Thyroid gland (tissue), 4 donors: ENCODE measurements around the gene ENOX2. TPM values are rescaled to one million over a fixed set of nuclear protein-coding genes. Genes with fewer than 3 reads are reported as not detected.

Experiments
- DNase-seq, 2 donors: peaks; one replicate each; pipeline ENCODE4 v3.0.0-alpha.2; 2019
- H3K27ac ChIP-seq, 3 donors: fragments of 200-600 bp; sonication (generic); 1 replicate in 2 of 3; 2 replicates in 1 of 3; pipeline ENCODE4 v1.5.1; 2016 to 2019; ENCODE audit warnings: mild to moderate bottlenecking in 1 of 3, moderate library complexity in 1 of 3
- H3K27me3 ChIP-seq: fragments of 200-600 bp; sonication (generic); one replicate; pipeline ENCODE4 v1.5.1; 2019
- H3K36me3 ChIP-seq, 2 donors: fragments of 200-600 bp; sonication (generic); one replicate each; pipeline ENCODE4 v1.5.1; 2016 to 2019
- H3K4me1 ChIP-seq, 2 donors: fragments of 200-600 bp; sonication (generic); one replicate each; pipeline ENCODE4 v1.5.1; 2017 to 2019
- H3K4me3 ChIP-seq, 3 donors: fragments of 200-600 bp; sonication (generic); replicated peaks in 1 of 3; 1 replicate in 2 of 3; 2 replicates in 1 of 3; pipeline ENCODE4 v1.5.1; 2016; ENCODE audit warnings: mild to moderate bottlenecking in 1 of 3
- H3K9me3 ChIP-seq: fragments of 200-600 bp; sonication (generic); one replicate; pipeline ENCODE4 v1.5.1; 2017
- POLR2A ChIP-seq, 2 donors: fragments of 450-650 bp; IDR thresholded peaks; one replicate each; pipeline ENCODE4 v1.6.1; 2017; ENCODE audit warnings: antibody characterized with exemption in 2 of 2, mild to moderate bottlenecking in 2 of 2, moderate library complexity in 1 of 2
- WGBS, 2 donors: methylation state at CpG; one replicate each; pipeline ENCODE4 v1.1.5; 2017; 5-methylcytosine and 5-hydroxymethylcytosine counted together
- intact Hi-C: fragments of 100-400 bp; cut with DNase I; formaldehyde crosslinking; loops from one replicate; pipeline ENCODE4 v1.15.1; 2023
- total RNA-seq, 4 donors: library from RNA; depleted of rRNA; stranded (reverse); fragments of >200 nt; gene quantifications; one replicate each; pipeline ENCODE4 v1.2.3, GENCODE V29; 2016
- TF ChIP-seq, protein P1 (sequence below), 6 experiments: fragments of 200-600 bp in 3 of 6; fragments of 450-650 bp in 3 of 6; sonication (generic) in 3 of 6; IDR thresholded peaks; one replicate each; pipeline ENCODE4 v1.5.1; 2016 to 2019; ENCODE audit warnings: antibody characterized with exemption in 6 of 6, mild to moderate bottlenecking in 2 of 6, inconsistent platforms in 1 of 6, moderate library complexity in 1 of 6

ENOX2 gene
- total RNA-seq, 4 donors from 2014 or later: 11.8 to 25.2 (median 20.1) TPM

DNA sequence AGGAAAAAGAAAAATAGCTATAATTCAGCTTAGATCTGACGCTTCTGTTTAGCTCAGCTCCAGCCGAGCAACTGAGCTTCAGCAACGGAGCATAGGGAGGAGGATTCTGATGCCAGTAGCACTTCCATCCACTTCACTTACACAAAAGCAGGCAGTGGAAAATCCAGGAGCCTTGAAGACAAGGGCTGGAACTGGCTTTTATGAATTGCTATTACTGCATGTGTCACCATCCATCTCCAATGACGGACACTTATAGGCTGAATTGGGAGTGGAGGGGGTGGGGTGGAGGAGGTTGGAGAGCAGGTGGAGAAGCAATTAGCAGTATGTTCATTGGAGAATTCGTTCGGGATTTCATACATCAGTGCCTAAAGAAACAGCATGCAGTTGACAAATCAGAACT lies 15.6 kb downstream of the ENOX2 start:
- no peak for DNase-seq
- WGBS, 2 donors: 80 to 87% methylated on average over 5 to 6 of the region's 6 CpGs
- Histone ChIP-seq H3K4me1 (peaks cover 0 to 8% of the 10 kb centered on the region in 2 donors), H3K4me3 (no peak overlapping the region), H3K27me3 (no peaks in the 10 kb centered on the region), H3K27ac (no peak overlapping the region), H3K36me3 (no peaks in the 10 kb centered on the region), H3K9me3 (no peaks in the 10 kb centered on the region)
- intact Hi-C loops: no loop called here
- no peak for TF ChIP-seq POLR2A (IDR thresholded peaks at IDR 0.05)
- TF ChIP-seq, protein P1, sequence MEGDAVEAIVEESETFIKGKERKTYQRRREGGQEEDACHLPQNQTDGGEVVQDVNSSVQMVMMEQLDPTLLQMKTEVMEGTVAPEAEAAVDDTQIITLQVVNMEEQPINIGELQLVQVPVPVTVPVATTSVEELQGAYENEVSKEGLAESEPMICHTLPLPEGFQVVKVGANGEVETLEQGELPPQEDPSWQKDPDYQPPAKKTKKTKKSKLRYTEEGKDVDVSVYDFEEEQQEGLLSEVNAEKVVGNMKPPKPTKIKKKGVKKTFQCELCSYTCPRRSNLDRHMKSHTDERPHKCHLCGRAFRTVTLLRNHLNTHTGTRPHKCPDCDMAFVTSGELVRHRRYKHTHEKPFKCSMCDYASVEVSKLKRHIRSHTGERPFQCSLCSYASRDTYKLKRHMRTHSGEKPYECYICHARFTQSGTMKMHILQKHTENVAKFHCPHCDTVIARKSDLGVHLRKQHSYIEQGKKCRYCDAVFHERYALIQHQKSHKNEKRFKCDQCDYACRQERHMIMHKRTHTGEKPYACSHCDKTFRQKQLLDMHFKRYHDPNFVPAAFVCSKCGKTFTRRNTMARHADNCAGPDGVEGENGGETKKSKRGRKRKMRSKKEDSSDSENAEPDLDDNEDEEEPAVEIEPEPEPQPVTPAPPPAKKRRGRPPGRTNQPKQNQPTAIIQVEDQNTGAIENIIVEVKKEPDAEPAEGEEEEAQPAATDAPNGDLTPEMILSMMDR (IDR thresholded peaks at IDR 0.05): no peak

DNA sequence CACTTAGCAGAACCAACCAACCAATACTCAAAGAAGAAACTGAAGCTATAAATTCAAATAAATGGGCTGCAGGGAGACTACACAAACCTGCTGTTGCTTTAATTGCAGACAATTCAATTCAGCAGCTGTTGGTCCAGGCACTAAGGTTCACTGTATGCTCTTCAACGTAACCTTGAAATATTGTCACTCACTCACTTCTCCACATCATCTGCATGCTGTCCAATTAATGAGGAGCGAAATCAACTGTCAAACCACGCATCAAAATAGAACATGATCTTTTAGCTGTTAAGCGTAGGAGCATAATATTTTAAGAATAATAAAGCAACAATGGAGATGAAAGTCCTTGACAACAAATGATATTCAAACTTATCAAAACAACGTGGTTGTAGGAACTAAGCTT lies 17.0 kb downstream of the ENOX2 start:
- Histone ChIP-seq H3K4me1 (peaks cover 0 to 8% of the 10 kb centered on the region in 2 donors), H3K36me3 (no peaks in the 10 kb centered on the region), H3K9me3 (no peaks in the 10 kb centered on the region), H3K4me3 (no peak overlapping the region), H3K27ac (no peak overlapping the region), H3K27me3 (no peaks in the 10 kb centered on the region)
- TF ChIP-seq, protein P1 (IDR thresholded peaks at IDR 0.05): no peak
- no peak for TF ChIP-seq POLR2A (IDR thresholded peaks at IDR 0.05)
- intact Hi-C loops: no loop called here
- DNase-seq: no peak
- WGBS, 2 donors: 51 to 57% methylated on average over 5 of the region's 5 CpGs

DNA sequence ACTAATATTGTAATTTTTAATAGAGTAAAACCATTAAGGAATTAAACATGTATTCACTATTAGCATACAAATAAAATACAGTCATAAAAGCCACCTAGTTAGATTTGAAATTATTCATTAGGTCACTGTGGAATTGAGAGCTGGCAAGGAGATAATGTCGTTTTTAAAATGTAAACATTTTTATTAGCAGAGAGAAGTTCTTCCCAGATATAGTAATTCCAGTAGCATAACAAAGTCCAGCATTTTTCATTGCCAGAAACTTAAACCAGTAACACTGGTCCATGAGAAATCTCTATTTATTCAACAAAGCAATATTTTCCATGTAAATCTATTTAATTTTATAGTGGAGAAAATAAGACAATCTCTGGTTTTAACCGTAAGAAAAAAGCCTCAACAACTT lies 17.5 kb downstream of the ENOX2 start:
- Histone ChIP-seq H3K27me3 (no peaks in the 10 kb centered on the region), H3K9me3 (no peaks in the 10 kb centered on the region), H3K4me1 (peaks cover 0 to 8% of the 10 kb centered on the region in 2 donors), H3K4me3 (no peak overlapping the region), H3K27ac (no peak overlapping the region), H3K36me3 (no peaks in the 10 kb centered on the region)
- WGBS, 2 donors: 18 to 28% methylated on average over 2 of the region's 2 CpGs
- no peak for DNase-seq
- intact Hi-C loops: no loop called here
- no peak for TF ChIP-seq POLR2A (IDR thresholded peaks at IDR 0.05)
- TF ChIP-seq, protein P1 (IDR thresholded peaks at IDR 0.05): no peak

DNA sequence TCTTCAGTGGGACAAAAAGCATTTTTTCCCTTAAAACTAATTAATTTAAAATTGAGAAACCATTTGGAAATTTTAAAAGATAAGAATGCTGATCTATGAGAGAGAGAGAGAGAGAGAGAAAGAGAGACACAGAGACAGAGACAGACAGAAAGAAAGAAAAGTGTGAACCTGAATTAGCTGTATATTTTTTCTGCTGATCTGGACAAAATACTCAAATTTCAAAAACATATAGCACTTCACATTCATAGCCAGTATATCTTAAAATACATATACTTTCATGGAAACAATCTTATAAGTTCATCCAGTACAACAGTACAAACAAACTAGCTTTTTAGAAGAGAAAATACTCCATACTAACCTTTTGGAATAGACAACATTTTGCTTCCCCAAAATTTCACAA lies 18.4 kb downstream of the ENOX2 start:
- Histone ChIP-seq H3K27ac (no peak overlapping the region), H3K27me3 (no peaks in the 10 kb centered on the region), H3K4me1 (peaks cover 0 to 8% of the 10 kb centered on the region in 2 donors), H3K36me3 (no peaks in the 10 kb centered on the region), H3K9me3 (no peaks in the 10 kb centered on the region), H3K4me3 (no peak overlapping the region)
- DNase-seq: no peak
- intact Hi-C loops: no loop called here
- no peak for TF ChIP-seq POLR2A (IDR thresholded peaks at IDR 0.05)
- TF ChIP-seq, protein P1 (IDR thresholded peaks at IDR 0.05): no peak

DNA sequence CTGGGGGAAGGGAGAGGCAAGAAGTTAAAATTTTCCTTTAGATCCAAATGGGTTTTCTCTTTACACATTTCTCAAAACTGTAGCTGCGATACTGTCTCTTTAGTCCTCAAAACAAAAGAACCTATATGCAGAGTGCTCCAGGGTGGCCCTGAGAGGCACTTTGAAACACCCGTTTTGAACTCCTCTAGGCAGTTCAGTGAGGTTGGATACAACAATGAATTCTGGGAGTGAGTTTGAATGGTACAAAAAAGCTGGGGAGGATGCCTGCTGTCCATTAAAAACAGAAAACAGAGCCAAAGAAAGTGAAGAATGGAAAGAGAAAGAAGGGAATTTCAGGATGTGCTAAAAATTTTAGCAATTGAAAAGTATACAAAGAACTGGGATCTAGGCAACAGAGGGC lies 23.1 kb downstream of the ENOX2 start:
- no peak for TF ChIP-seq POLR2A (IDR thresholded peaks at IDR 0.05)
- TF ChIP-seq, protein P1 (IDR thresholded peaks at IDR 0.05): no peak
- peaks cover 0 to 3% of the 10 kb centered on the region in 2 donors for H3K4me1 ChIP-seq
- H3K36me3 ChIP-seq: no peaks in the 10 kb centered on the region
- no peak for DNase-seq
- 78 to 81% methylated on average over 2 of the region's 2 CpGs for WGBS, 2 donors
- H3K4me3 ChIP-seq: no peak overlapping the region
- no peak overlapping the region for H3K27ac ChIP-seq
- no peaks in the 10 kb centered on the region for H3K9me3 ChIP-seq
- intact Hi-C loops: no loop called here
- no peaks in the 10 kb centered on the region for H3K27me3 ChIP-seq
